Heart left ventricle (tissue), 16 donors: ENCODE measurements around the gene KIAA0825. TPM values are rescaled to one million over a fixed set of nuclear protein-coding genes. Genes with fewer than 3 reads are reported as not detected.

Source experiments
- ATAC-seq, 4 donors: fragments of 200-7000 bp; cut with Tn5 transposase; one replicate each; pipeline ENCODE4 v1.9.1; 2020 to 2022; ENCODE audit warnings: moderate library complexity in 4 of 4, mild to moderate bottlenecking in 3 of 4, moderate number of reproducible peaks in 1 of 4
- DNase-seq, 5 donors: peaks; one replicate each; pipeline ENCODE4 v3.0.0-alpha.2; 2020
- H3K27ac ChIP-seq, 12 donors: fragments of 200-600 bp; sonication (generic) in 4 of 12; one replicate each; pipeline versions ENCODE4 v1.5.0 to v1.8.0; 2016 to 2022; ENCODE audit warnings: mild to moderate bottlenecking in 2 of 12
- H3K27me3 ChIP-seq, 9 donors: fragments of 200-600 bp; sonication (generic) in 2 of 9; one replicate each; pipeline versions ENCODE4 v1.5.1 to v1.8.0; 2016 to 2022; ENCODE audit warnings: mild to moderate bottlenecking in 3 of 9
- H3K36me3 ChIP-seq, 9 donors: fragments of 200-600 bp; sonication (generic) in 2 of 9; one replicate each; pipeline versions ENCODE4 v1.5.0 to v1.8.0; 2018 to 2022; ENCODE audit warnings: mild to moderate bottlenecking in 2 of 9
- H3K4me1 ChIP-seq, 12 donors: fragments of 200-600 bp; sonication (generic) in 4 of 12; one replicate each; pipeline versions ENCODE4 v1.5.0 to v1.8.0; 2016 to 2022; ENCODE audit warnings: mild to moderate bottlenecking in 3 of 12
- H3K4me3 ChIP-seq, 12 donors: fragments of 200-600 bp; sonication (generic) in 4 of 12; one replicate each; pipeline versions ENCODE4 v1.5.0 to v1.8.0; 2017 to 2022; ENCODE audit warnings: mild to moderate bottlenecking in 9 of 12, moderate library complexity in 4 of 12
- H3K9me3 ChIP-seq, 12 donors: fragments of 200-600 bp; sonication (generic) in 4 of 12; one replicate each; pipeline versions ENCODE4 v1.5.0 to v1.8.0; 2016 to 2022; ENCODE audit warnings: mild to moderate bottlenecking in 1 of 12
- POLR2A ChIP-seq, 2 donors: fragments of 450-650 bp; IDR thresholded peaks; one replicate each; pipeline ENCODE4 v1.6.1; 2017; ENCODE audit warnings: antibody characterized with exemption in 2 of 2, mild to moderate bottlenecking in 2 of 2, moderate library complexity in 2 of 2
- WGBS, 4 donors: extraction: QIAGEN DNeasy Blood & Tissue Kit in 2 of 4; methylation state at CpG; one replicate each; pipeline versions ENCODE4 v1.1.5 to v1.1.7; 2013 to 2018; 5-methylcytosine and 5-hydroxymethylcytosine counted together
- intact Hi-C, 10 donors: fragments of 100-400 bp; cut with DNase I; formaldehyde crosslinking; loops; one replicate each; pipeline versions ENCODE4 v1.11.1 to v1.14.2; 2022
- polyA plus RNA-seq, 2 donors: library from polyadenylated mRNA; stranded (reverse); fragments of 200-250 nt; gene quantifications; one replicate each; pipeline ENCODE4 v1.2.3, GENCODE V29; 2013
- total RNA-seq, 9 donors: library from RNA; depleted of rRNA in 2 of 9; stranded (reverse); fragments of >200 nt in 2 of 9; fragmentation: NEBNext Ultra II Directional in 3 of 9; extraction: Animal tissue kit (Norgen Biotek cat#: 25700) in 3 of 9; gene quantifications; one replicate each; pipeline versions ENCODE4 v1.1.0 to v1.2.4, GENCODE V29; 2016 to 2023
- TF ChIP-seq, protein P1 (sequence below), 12 donors: fragments of 200-600 bp; sonication (generic) in 4 of 12; IDR thresholded peaks; one replicate each; pipeline versions ENCODE4 v1.5.0 to v1.8.0; 2018 to 2022; ENCODE audit warnings: antibody characterized with exemption in 12 of 12, mild to moderate bottlenecking in 5 of 12
- donor health status: ischemic (EF 13 %, LVEDD 7.1; RV severe dilation, severe dysfunction).
- donor health status: healthy with polysubstance abuse.
- donor health status: DM: no; HTN: yes; CAD: no.
- donor health status: DM: no; HTN: no; CAD: no.
- donor health status: ischemic (EF 25% LVEDD 6.9; RV normal size, moderate dysfunction).
- donor health status: ischemic (EF 25% LVEDD 5.7; RV mildly dilated, moderate dysfunction).
- donor health status: healthy.
- donor health status: DM: yes; HTN: yes; CAD: no.
- donor health status: ischemic (EF 35%, LVEDD 5.7; RV mildly dilated, moderate dysfunction).
- donor health status: nonischemic (EF 11% LVEDD 7.7; RV severe dilation, severe dysfunction).
- donor health status: DM: yes; HTN: yes; CAD: no.
- donor health status: PGD.
- donor health status: ischemic (EF 29% LVEDD 5.4; RV normal size, mild dysfunction).
- donor health status: nonischemic (EF 23%, LVEDD 6.1; RV moderate dilation, normal function).

KIAA0825 gene
- total and polyA plus RNA-seq, 11 donors: 0.27 to 4.1 (median 2.4) TPM

DNA sequence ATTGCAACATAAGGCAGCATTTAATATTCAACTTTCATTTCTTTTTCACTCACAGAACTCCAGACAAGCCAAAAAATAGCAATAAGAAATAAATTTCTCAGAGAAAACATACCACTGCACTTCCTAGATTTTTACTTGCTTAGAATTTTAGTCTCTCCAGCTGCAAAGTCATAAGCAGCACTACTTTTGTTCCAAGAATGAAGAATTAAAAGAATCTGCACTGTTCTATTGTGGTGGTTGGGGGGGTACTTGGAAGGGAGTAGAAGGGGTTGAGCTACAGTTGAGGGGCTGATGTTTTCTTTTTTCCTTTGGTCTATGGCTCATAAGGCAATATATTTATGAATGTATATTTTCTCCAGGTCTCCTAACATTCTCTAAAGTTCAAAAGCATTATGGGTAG lies 144.5 kb downstream of the KIAA0825 start:
- no peak for DNase-seq
- Histone ChIP-seq H3K4me1 (no peaks in the 10 kb centered on the region), H3K9me3 (no peaks in the 10 kb centered on the region), H3K27ac (no peak overlapping the region), H3K4me3 (no peak overlapping the region), H3K27me3 (no peaks in the 10 kb centered on the region), H3K36me3 (peaks cover 0 to 18% (median 0%) of the 10 kb centered on the region in 9 donors)
- intact Hi-C loops: no loop called here
- TF ChIP-seq POLR2A (IDR thresholded peaks at IDR 0.05): no peak
- TF ChIP-seq, protein P1, sequence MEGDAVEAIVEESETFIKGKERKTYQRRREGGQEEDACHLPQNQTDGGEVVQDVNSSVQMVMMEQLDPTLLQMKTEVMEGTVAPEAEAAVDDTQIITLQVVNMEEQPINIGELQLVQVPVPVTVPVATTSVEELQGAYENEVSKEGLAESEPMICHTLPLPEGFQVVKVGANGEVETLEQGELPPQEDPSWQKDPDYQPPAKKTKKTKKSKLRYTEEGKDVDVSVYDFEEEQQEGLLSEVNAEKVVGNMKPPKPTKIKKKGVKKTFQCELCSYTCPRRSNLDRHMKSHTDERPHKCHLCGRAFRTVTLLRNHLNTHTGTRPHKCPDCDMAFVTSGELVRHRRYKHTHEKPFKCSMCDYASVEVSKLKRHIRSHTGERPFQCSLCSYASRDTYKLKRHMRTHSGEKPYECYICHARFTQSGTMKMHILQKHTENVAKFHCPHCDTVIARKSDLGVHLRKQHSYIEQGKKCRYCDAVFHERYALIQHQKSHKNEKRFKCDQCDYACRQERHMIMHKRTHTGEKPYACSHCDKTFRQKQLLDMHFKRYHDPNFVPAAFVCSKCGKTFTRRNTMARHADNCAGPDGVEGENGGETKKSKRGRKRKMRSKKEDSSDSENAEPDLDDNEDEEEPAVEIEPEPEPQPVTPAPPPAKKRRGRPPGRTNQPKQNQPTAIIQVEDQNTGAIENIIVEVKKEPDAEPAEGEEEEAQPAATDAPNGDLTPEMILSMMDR (IDR thresholded peaks at IDR 0.05): no peak
- no peak for ATAC-seq

DNA sequence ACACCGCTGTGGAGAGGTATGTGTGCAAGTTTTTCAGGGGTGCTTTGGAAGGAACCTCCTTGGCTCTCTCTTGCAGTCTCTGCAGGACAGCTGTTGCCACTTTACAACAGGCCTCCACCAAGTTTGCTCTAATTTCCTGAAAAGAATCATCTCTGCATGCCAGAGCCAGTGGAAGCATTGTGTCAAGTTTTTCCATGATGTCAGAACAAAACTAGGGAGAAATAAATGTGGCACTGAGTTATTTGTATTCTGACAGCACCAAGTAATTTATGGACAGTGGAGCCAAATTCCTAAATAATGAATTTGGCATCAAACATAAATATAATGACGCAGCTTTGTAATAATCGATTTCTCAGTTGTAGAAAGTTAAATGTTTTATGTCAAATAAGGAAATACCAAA lies 146.9 kb downstream of the KIAA0825 start:
- TF ChIP-seq POLR2A (IDR thresholded peaks at IDR 0.05): no peak
- TF ChIP-seq, protein P1 (IDR thresholded peaks at IDR 0.05): no peak
- Histone ChIP-seq H3K4me3 (no peak overlapping the region), H3K27me3 (no peaks in the 10 kb centered on the region), H3K4me1 (no peaks in the 10 kb centered on the region), H3K27ac (no peak overlapping the region), H3K36me3 (peaks cover 0 to 18% (median 0%) of the 10 kb centered on the region in 9 donors), H3K9me3 (no peaks in the 10 kb centered on the region)
- DNase-seq: no peak
- intact Hi-C loops: no loop called here
- 82 to 88% (median 86%) methylated on average over 3 of the region's 3 CpGs for WGBS, 4 donors
- no peak for ATAC-seq

DNA sequence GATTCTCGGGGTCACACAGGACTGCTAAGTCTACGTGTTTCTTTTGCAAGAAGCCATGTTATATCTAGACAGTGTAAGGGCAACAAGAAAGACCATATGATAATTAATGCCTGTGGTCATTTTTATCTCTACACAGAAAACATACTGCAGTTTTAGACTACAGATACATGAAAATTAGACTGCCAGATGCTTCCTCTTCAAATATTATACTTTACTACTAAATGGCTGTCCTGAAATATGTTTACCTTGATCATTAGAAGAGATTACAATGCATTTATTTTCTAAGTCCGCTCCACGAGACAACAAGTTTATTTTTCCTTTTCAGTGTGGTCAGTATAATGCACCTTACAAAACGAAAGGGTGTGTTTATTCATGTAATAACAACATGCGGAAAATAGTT lies 147.6 kb downstream of the KIAA0825 start:
- TF ChIP-seq, protein P1 (IDR thresholded peaks at IDR 0.05): no peak
- TF ChIP-seq POLR2A (IDR thresholded peaks at IDR 0.05): no peak
- intact Hi-C loops: no loop called here
- Histone ChIP-seq H3K4me1 (no peaks in the 10 kb centered on the region), H3K27me3 (no peaks in the 10 kb centered on the region), H3K9me3 (no peaks in the 10 kb centered on the region), H3K36me3 (peaks cover 0 to 14% (median 0%) of the 10 kb centered on the region in 9 donors), H3K4me3 (no peak overlapping the region), H3K27ac (no peak overlapping the region)
- ATAC-seq (no peak), DNase-seq (no peak)
- WGBS, 4 donors: 86 to 89% (median 87%) methylated on average over 6 of the region's 6 CpGs

DNA sequence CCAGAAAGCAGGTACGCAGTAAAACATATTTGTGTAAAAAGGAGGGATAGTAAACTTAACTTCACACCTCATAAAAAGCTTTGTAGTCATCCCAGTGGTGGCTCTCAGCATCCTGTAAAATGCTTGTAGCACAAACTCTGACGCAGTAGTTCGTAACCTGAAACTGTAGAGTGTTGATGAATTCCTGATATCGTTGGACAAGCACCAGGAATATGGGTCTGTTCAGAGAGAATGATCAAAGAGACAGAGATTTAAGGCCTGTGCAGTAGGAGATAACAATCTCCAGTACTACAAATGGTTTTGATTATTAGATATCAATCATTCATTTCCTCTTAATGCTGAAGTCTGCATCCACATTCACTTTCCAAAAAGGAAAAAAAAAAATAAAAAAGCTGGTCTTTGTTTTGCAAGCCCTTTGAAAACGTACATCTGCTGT lies 148.5 kb downstream of the KIAA0825 start:
- TF ChIP-seq, protein P1 (IDR thresholded peaks at IDR 0.05): no peak
- no peak for TF ChIP-seq POLR2A (IDR thresholded peaks at IDR 0.05)
- H3K36me3 ChIP-seq: peaks cover 0 to 14% (median 0%) of the 10 kb centered on the region in 9 donors
- intact Hi-C loops: no loop called here
- no peaks in the 10 kb centered on the region for H3K4me1 ChIP-seq
- WGBS, 4 donors: 70 to 73% (median 72%) methylated on average over 5 of the region's 5 CpGs
- no peaks in the 10 kb centered on the region for H3K27me3 ChIP-seq
- no peak for ATAC-seq
- no peak overlapping the region for H3K27ac ChIP-seq
- DNase-seq: no peak
- H3K9me3 ChIP-seq: no peaks in the 10 kb centered on the region
- no peak overlapping the region for H3K4me3 ChIP-seq
